IMR-90 (cell line): Measurements from ENCODE around the gene GOLT1B. TPM values are rescaled to one million over a fixed set of nuclear protein-coding genes. Genes with fewer than 3 reads are reported as not detected.

ENCODE experiments used
- ATAC-seq: fragments of 200-7000 bp; cut with Tn5 transposase; 2 replicates; pipeline ENCODE4 v1.9.1; 2020; ENCODE audit warnings: low read depth, mild to moderate bottlenecking, moderate library complexity
- BruUV-seq: library from RNA; stranded (reverse); fragments of 400-500 nt; replicated peaks from 2 replicates; lab custom pipeline; 2021; lab: Mats Ljungman, UMichigan
- CTCF ChIA-PET: fragments of 300-600 bp; formaldehyde crosslinking; extraction: SDS; loops from one replicate; lab custom pipeline; 2021; ENCODE audit warnings: antibody characterized with exemption; lab: Yijun Ruan, JAX
- POLR2A ChIA-PET: fragments of 300-600 bp; sonication (Branson Sonifier 250); formaldehyde crosslinking; loops from one replicate; lab custom pipeline; 2022; ENCODE audit warnings: antibody characterized with exemption; ENCODE audit not compliant: unreplicated experiment; lab: Charles Lee
- DNase-seq: peaks from one replicate; pipeline ENCODE4 v3.0.0; 2013
- H2AFZ ChIP-seq: replicated peaks from 2 replicates; pipeline ENCODE3; 2013; ENCODE audit warnings: low read length, mild to moderate bottlenecking; ENCODE audit not compliant: poor library complexity
- H2AK5ac ChIP-seq: 2 replicates; pipeline ENCODE4 v1.6.1; 2013; ENCODE audit warnings: low read depth, low read length, inconsistent platforms
- H2AK9ac ChIP-seq: replicated peaks from 2 replicates; pipeline ENCODE3; 2013; ENCODE audit warnings: mild to moderate bottlenecking, low read depth, low read length, moderate library complexity; ENCODE audit not compliant: poor library complexity
- H2BK120ac ChIP-seq: 2 replicates; pipeline ENCODE4 v1.6.1; 2013; ENCODE audit warnings: low read depth, low read length, inconsistent platforms
- H2BK15ac ChIP-seq: 3 replicates; pipeline ENCODE4 v1.6.1; 2013; ENCODE audit warnings: low read depth, low read length, inconsistent platforms
- H2BK20ac ChIP-seq: 2 replicates; pipeline ENCODE4 v1.6.1; 2013; ENCODE audit warnings: low read depth, mild to moderate bottlenecking, inconsistent platforms, low read length, moderate library complexity
- H2BK5ac ChIP-seq: 2 replicates; pipeline ENCODE4 v1.6.1; 2013; ENCODE audit warnings: mild to moderate bottlenecking, low read depth, low read length, inconsistent platforms; ENCODE audit not compliant: poor library complexity, severe bottlenecking
- H3K14ac ChIP-seq: replicated peaks from 2 replicates; pipeline ENCODE4 v1.6.1; 2013; ENCODE audit warnings: low read depth, low read length, inconsistent platforms
- H3K18ac ChIP-seq: 2 replicates; pipeline ENCODE4 v1.6.1; 2013; ENCODE audit warnings: low read depth, low read length, control low read depth
- H3K23ac ChIP-seq: 2 replicates; pipeline ENCODE4 v1.6.1; 2013; ENCODE audit warnings: low read depth, low read length, inconsistent platforms
- H3K27ac ChIP-seq: 2 replicates; pipeline ENCODE4 v1.5.1; 2013; ENCODE audit warnings: mild to moderate bottlenecking, control low read depth, low read length; ENCODE audit not compliant: insufficient read depth
- H3K27me3 ChIP-seq: 2 replicates; pipeline ENCODE4 v1.6.1; 2013; ENCODE audit warnings: low read length; ENCODE audit not compliant: control insufficient read depth, insufficient read depth
- H3K36me3 ChIP-seq: 2 replicates; pipeline ENCODE4 v1.6.1; 2013; ENCODE audit warnings: low read length, mixed read lengths; ENCODE audit not compliant: control insufficient read depth, insufficient read depth
- H3K4ac ChIP-seq: 2 replicates; pipeline ENCODE4 v1.6.1; 2013; ENCODE audit warnings: low read depth, low read length, inconsistent platforms
- H3K4me1 ChIP-seq: 2 replicates; pipeline ENCODE4 v1.6.1; 2013; ENCODE audit warnings: low read length, mixed read lengths; ENCODE audit not compliant: control insufficient read depth, insufficient read depth
- H3K4me2 ChIP-seq: 2 replicates; pipeline ENCODE4 v1.6.1; 2013; ENCODE audit warnings: low read depth, mild to moderate bottlenecking, control low read depth, low read length, moderate library complexity
- H3K4me3 ChIP-seq: 2 replicates; pipeline ENCODE4 v1.5.1; 2013; ENCODE audit warnings: low read depth, mild to moderate bottlenecking, control low read depth, low read length, moderate library complexity; ENCODE audit not compliant: insufficient read depth
- H3K56ac ChIP-seq: 2 replicates; pipeline ENCODE4 v1.6.1; 2013; ENCODE audit warnings: low read length, inconsistent platforms; ENCODE audit not compliant: insufficient read depth; ENCODE audit errors: extremely low read depth
- H3K79me1 ChIP-seq, 2 experiments: 2 replicates each; pipeline ENCODE4 v1.6.1; 2013; ENCODE audit warnings: low read length in 2 of 2, inconsistent platforms in 1 of 2, low read depth in 1 of 2
- H3K9ac ChIP-seq: 2 replicates; pipeline ENCODE4 v1.6.1; 2013; ENCODE audit warnings: low read depth, low read length, control low read depth
- H3K9me1 ChIP-seq: 2 replicates; pipeline ENCODE4 v1.6.1; 2013; ENCODE audit warnings: low read length, inconsistent platforms; ENCODE audit not compliant: insufficient read depth
- H3K9me3 ChIP-seq: 2 replicates; pipeline ENCODE4 v1.6.1; 2013; ENCODE audit warnings: low read length; ENCODE audit not compliant: control insufficient read depth, insufficient read depth
- H4K20me1 ChIP-seq: 2 replicates; pipeline ENCODE4 v1.6.1; 2013; ENCODE audit warnings: low read length, inconsistent platforms; ENCODE audit not compliant: insufficient read depth
- H4K5ac ChIP-seq: 2 replicates; pipeline ENCODE4 v1.6.1; 2013; ENCODE audit warnings: mild to moderate bottlenecking, low read depth, low read length, control low read depth
- H4K8ac ChIP-seq, 2 experiments: 2 replicates each; pipeline ENCODE4 v1.6.1; 2013; ENCODE audit warnings: low read depth in 2 of 2, low read length in 2 of 2, control low read depth in 1 of 2, inconsistent platforms in 1 of 2
- H4K91ac ChIP-seq: 2 replicates; pipeline ENCODE4 v1.6.1; 2013; ENCODE audit warnings: low read depth, low read length, inconsistent platforms; ENCODE audit not compliant: insufficient read depth
- BHLHE40 ChIP-seq: fragments of 150-350 bp; IDR thresholded peaks from 2 replicates; pipeline ENCODE4 v1.6.1; 2016; ENCODE audit warnings: mild to moderate bottlenecking, low read depth, low read length
- CEBPB ChIP-seq: IDR thresholded peaks from 2 replicates; pipeline ENCODE4 v1.6.1; 2012; ENCODE audit warnings: low read depth, low read length, improper control_type of control experiment
- CHD1 ChIP-seq: IDR thresholded peaks from 2 replicates; pipeline ENCODE4 v1.6.1; 2012; ENCODE audit warnings: low read depth, low read length, improper control_type of control experiment
- CTCF ChIP-seq: conservative IDR thresholded peaks from 2 replicates; pipeline ENCODE4 v1.5.1; 2012; ENCODE audit warnings: mild to moderate bottlenecking, low read depth, low read length, improper control_type of control experiment
- ELK1 ChIP-seq: fragments of 150-350 bp; IDR thresholded peaks from 2 replicates; pipeline ENCODE4 v1.6.1; 2016; ENCODE audit warnings: low read depth, mild to moderate bottlenecking, low read length, moderate library complexity, borderline replicate concordance
- FOS ChIP-seq: fragments of 150-350 bp; IDR thresholded peaks from 2 replicates; pipeline ENCODE4 v1.6.1; 2016; ENCODE audit warnings: low read depth, low read length
- MAFK ChIP-seq: IDR thresholded peaks from 2 replicates; pipeline ENCODE4 v1.6.1; 2012; ENCODE audit warnings: low read depth, low read length, improper control_type of control experiment
- MAZ ChIP-seq: IDR thresholded peaks from 2 replicates; pipeline ENCODE4 v1.6.1; 2012; ENCODE audit warnings: low read depth, mild to moderate bottlenecking, low read length, improper control_type of control experiment, moderate library complexity, borderline replicate concordance
- MXI1 ChIP-seq: IDR thresholded peaks from 2 replicates; pipeline ENCODE4 v1.6.1; 2012; ENCODE audit warnings: low read depth, mild to moderate bottlenecking, low read length, moderate library complexity, borderline replicate concordance
- NFE2L2 ChIP-seq: fragments of 150-350 bp; IDR thresholded peaks from 2 replicates; pipeline ENCODE4 v1.6.1; 2016; ENCODE audit warnings: low read depth, mild to moderate bottlenecking, low read length
- POLR2A ChIP-seq: IDR thresholded peaks from 2 replicates; pipeline ENCODE4 v1.6.1; 2012; ENCODE audit warnings: mild to moderate bottlenecking, low read depth, low read length
- RAD21 ChIP-seq: IDR thresholded peaks from 2 replicates; pipeline ENCODE4 v1.6.1; 2012; ENCODE audit warnings: low read length, improper control_type of control experiment
- RCOR1 ChIP-seq: IDR thresholded peaks from 2 replicates; pipeline ENCODE4 v1.6.1; 2012; ENCODE audit warnings: mild to moderate bottlenecking, low read length, improper control_type of control experiment; ENCODE audit not compliant: insufficient replicate concordance
- RFX5 ChIP-seq: IDR thresholded peaks from 2 replicates; pipeline ENCODE4 v1.8.0; 2012; ENCODE audit warnings: low read depth, mild to moderate bottlenecking, low read length, moderate library complexity
- SMC3 ChIP-seq: fragments of 150-350 bp; IDR thresholded peaks from 2 replicates; pipeline ENCODE4 v1.6.1; 2016; ENCODE audit warnings: low read depth, mild to moderate bottlenecking, antibody characterized with exemption, low read length, moderate library complexity
- USF2 ChIP-seq: fragments of 150-350 bp; IDR thresholded peaks from 2 replicates; pipeline ENCODE4 v1.6.1; 2017; ENCODE audit warnings: mild to moderate bottlenecking, antibody characterized with exemption, low read length, low read depth
- WGBS, 2 experiments: methylation state at CpG; one replicate each; pipeline versions ENCODE4 v1.1.5 to v1.1.7; 2013; ENCODE audit warnings: missing lambda C conversion rate in 2 of 2; ENCODE audit not compliant: insufficient read length in 1 of 2; ENCODE audit errors: extremely low coverage in 2 of 2; 5-methylcytosine and 5-hydroxymethylcytosine counted together
- dilution Hi-C: fragments of 300-500 bp; cut with HindIII; formaldehyde crosslinking; loops from one replicate; pipeline ENCODE4 v1.14.3; 2018; ENCODE audit warnings: low sequenced_read_pairs; ENCODE audit not compliant: unreplicated experiment
- in situ Hi-C: fragments of 300-500 bp; cut with MboI; formaldehyde crosslinking; loops from 3 replicates; pipeline ENCODE4 v1.14.3; 2019; ENCODE audit warnings: low sequenced_read_pairs, inconsistent platforms, mixed read lengths
- intact Hi-C: fragments of 100-400 bp; cut with micrococcal nuclease; formaldehyde crosslinking; loops from 2 replicates; pipeline ENCODE4 v1.10.0; 2022
- polyA plus RNA-seq, 3 experiments: library from polyadenylated mRNA; depleted of rRNA; stranded (reverse); fragments of >200 nt; gene quantifications; 2 replicates each; pipeline ENCODE4 v1.2.3, GENCODE V29; 2012; ENCODE audit warnings: low replicate concordance in 1 of 3
- total RNA-seq: library from RNA; depleted of rRNA; stranded (reverse); fragments of >200 nt; gene quantifications from 2 replicates; pipeline ENCODE4 v1.2.3, GENCODE V29; 2012

GOLT1B gene
- total and polyA plus RNA-seq, 2 of the 4 experiments (the other 2 are of a cell fraction) = 27.2 to 50.5 TPM

- H3K4me3 ChIP-seq = no peak overlapping the region
- no peak for ATAC-seq
- H3K23ac ChIP-seq = no peak overlapping the region
- H3K9me1 ChIP-seq = no peaks in the 10 kb centered on the region
- no peak overlapping the region for H3K18ac ChIP-seq
- no peak overlapping the region for H2BK15ac ChIP-seq
- H4K8ac ChIP-seq = no peak overlapping the region
- dilution Hi-C loops (no loop called here), intact Hi-C loops (no loop called here), in situ Hi-C loops (no loop called here)
- H2AK5ac ChIP-seq = no peak overlapping the region
- TF ChIP-seq RCOR1 (no peak), NFE2L2 (no peak), ELK1 (no peak), MAZ (no peak), MAFK (no peak), USF2 (no peak), SMC3 (no peak), CTCF (no peak), CHD1 (no peak), BHLHE40 (no peak), POLR2A (no peak), FOS (no peak), MXI1 (no peak), CEBPB (no peak), RFX5 (no peak), RAD21 (no peak)
- H3K27ac ChIP-seq = no peak overlapping the region
- H2BK20ac ChIP-seq = no peak overlapping the region
- no peak overlapping the region for H3K9ac ChIP-seq
- H2AFZ ChIP-seq = no peak overlapping the region
- ChIA-PET CTCF (interaction anchor here (0.6 kb wide), 1 partner anchor 11 kb away, joined by 3 read pairs; no protein-coding TSS in a partner anchor), POLR2A (no interaction called here)
- no peak overlapping the region for H3K4me2 ChIP-seq
- H3K4me1 ChIP-seq = no peaks in the 10 kb centered on the region
- no peak overlapping the region for H2BK120ac ChIP-seq
- H4K20me1 ChIP-seq = no peaks in the 10 kb centered on the region
- WGBS, 2 experiments = no CpG with 5 or more reads among the region's 2 CpGs
- no peak overlapping the region for H2BK5ac ChIP-seq
- no peak for DNase-seq
- H4K5ac ChIP-seq = no peak overlapping the region
- no peak overlapping the region for H4K91ac ChIP-seq
- no peaks in the 10 kb centered on the region for H3K36me3 ChIP-seq
- H3K4ac ChIP-seq = no peak overlapping the region
- H3K56ac ChIP-seq = no peak overlapping the region
- no peak overlapping the region for H2AK9ac ChIP-seq
- H3K79me1 ChIP-seq = no peaks in the 10 kb centered on the region
- no peaks in the 10 kb centered on the region for H3K9me3 ChIP-seq
- no peak overlapping the region for H3K14ac ChIP-seq
- H3K27me3 ChIP-seq = no peaks in the 10 kb centered on the region
- no TSS peak for BruUV-seq
Observed at GRCh38 chr12:21562859-21563258, 61.3 kb downstream of the GOLT1B start.
